ENCODE data around the gene IQSEC1.

GRCh38 chr3:13083254-13083653 lies 10.0 kb upstream of the IQSEC1 start:
- TF ChIP-seq POLR2AphosphoS5 (IDR thresholded peaks at IDR 0.05; ENCODE audit: low read depth, low read length): no peak
- no peak for TF ChIP-seq TAF1 (IDR thresholded peaks at IDR 0.05; ENCODE audit: low read depth, low read length)
- TF ChIP-seq POLR2A (IDR thresholded peaks at IDR 0.05; ENCODE audit: low read depth, low read length): no peak
- TF ChIP-seq PAX5 (IDR thresholded peaks at IDR 0.05; ENCODE audit: insufficient read depth, low read length, severe bottlenecking): no peak
